HG03342 (cell line): ENCODE data around the gene HS6ST3.
A peak's percentile ranks its signal among the peaks of the same experiment; 100 is the strongest.
"Not testable (repeated sequence)": the region's sequence is repeated elsewhere in the genome, so short reads cannot be mapped to it uniquely, and the experiment has no call there.

Experiments
- ATAC-seq: cut with Tn5 transposase; IDR thresholded peaks from one replicate; pipeline ENCODE4 v1.9.1; 2021; ENCODE audit warnings: mild to moderate bottlenecking, moderate library complexity; ENCODE audit not compliant: unreplicated experiment

The HS6ST3 gene

GRCh38 chr13:96089749-96090239 lies at the start of gene HS6ST3:
HS6ST3 (plus strand) TSS chr13:96090107.
- ATAC-seq = no peak

- no peak for ATAC-seq
Observed at GRCh38 chr13:96041326-96042110, 48.4 kb upstream of the HS6ST3 start.

GRCh38 chr13:96044238-96044637 lies 45.7 kb upstream of the HS6ST3 start:
- no peak for ATAC-seq

- not testable (repeated sequence) for ATAC-seq
Observed at GRCh38 chr13:96046449-96047126, 43.3 kb upstream of the HS6ST3 start.

- not testable (repeated sequence) for ATAC-seq
Observed at GRCh38 chr13:96050955-96051354, 39.0 kb upstream of the HS6ST3 start.

GRCh38 chr13:96051491-96051890 lies 38.4 kb upstream of the HS6ST3 start:
- ATAC-seq = not testable (repeated sequence)

GRCh38 chr13:96051946-96052345 lies 38.0 kb upstream of the HS6ST3 start:
- ATAC-seq = not testable (repeated sequence)

GRCh38 chr13:96052656-96053002 lies 37.3 kb upstream of the HS6ST3 start:
- ATAC-seq = peak; percentile 54

- peak; percentile 81 for ATAC-seq
Observed at GRCh38 chr13:96053003-96053703, 36.8 kb upstream of the HS6ST3 start, which contains the start of gene UGGT2. UGGT2 (minus strand) TSS chr13:96053401; CDS start chr13:96053312, 89 bp downstream.

GRCh38 chr13:96065849-96066248 lies 24.1 kb upstream of the HS6ST3 start:
- no peak for ATAC-seq

GRCh38 chr13:96068729-96069128 lies 21.2 kb upstream of the HS6ST3 start:
- no peak for ATAC-seq

GRCh38 chr13:96071504-96071903 lies 18.4 kb upstream of the HS6ST3 start:
- ATAC-seq = no peak

- no peak for ATAC-seq
Observed at GRCh38 chr13:96072392-96072791, 17.5 kb upstream of the HS6ST3 start.

GRCh38 chr13:96075953-96076543 lies 13.9 kb upstream of the HS6ST3 start:
- ATAC-seq = no peak

GRCh38 chr13:96080676-96081075 lies 9.2 kb upstream of the HS6ST3 start:
- no peak for ATAC-seq

- ATAC-seq = no peak
Observed at GRCh38 chr13:96081888-96082287, 8.0 kb upstream of the HS6ST3 start.

- no peak for ATAC-seq
Observed at GRCh38 chr13:96082640-96083039, 7.3 kb upstream of the HS6ST3 start.

GRCh38 chr13:96086736-96087135 lies 3.2 kb upstream of the HS6ST3 start:
- ATAC-seq = no peak

- no peak for ATAC-seq
Observed at GRCh38 chr13:96089139-96089538, 768 bp upstream of the HS6ST3 start.

GRCh38 chr13:96090240-96091101 lies 564 bp downstream of the HS6ST3 start:
- no peak for ATAC-seq
